ENCODE measurements around the gene MYOZ1. TPM values are rescaled to one million over a fixed set of nuclear protein-coding genes. Genes with fewer than 3 reads are reported as not detected.
"Not testable (repeated sequence)": the region's sequence is repeated elsewhere in the genome, so short reads cannot be mapped to it uniquely, and the experiment has no call there.

The MYOZ1 gene
- total RNA-seq, 1 experiment from 2014 or later, result not detected

DNA sequence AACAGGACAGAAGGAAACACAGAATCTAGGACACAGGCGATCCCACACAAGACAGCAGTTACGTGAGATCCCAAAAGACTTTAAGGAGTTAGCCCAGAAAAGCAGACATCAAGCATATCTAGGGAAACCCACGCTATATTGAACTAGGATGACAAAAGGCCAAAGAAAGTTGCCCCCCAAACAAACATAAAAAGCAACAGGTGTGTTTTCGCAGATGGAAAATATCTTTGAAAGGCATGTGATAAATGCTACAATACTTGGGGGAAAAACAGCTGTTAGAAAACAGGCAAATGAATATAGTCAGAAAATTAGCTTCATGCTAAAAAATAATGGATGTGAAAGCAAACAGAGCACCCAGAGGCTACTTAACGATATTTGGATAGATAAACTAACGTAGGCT, 49.5 kb upstream of the MYOZ1 start:
- H3K36me3 ChIP-seq (ENCODE audit: control insufficient read depth in 1 of 2, insufficient read depth in 2 of 2, low read length in 2 of 2); H3K4me3 ChIP-seq (replicated peaks in 1 of 2; ENCODE audit: low read depth in 1 of 2, low read length in 2 of 2); H3K79me2 ChIP-seq (ENCODE audit: insufficient read depth, low read length); H4K20me1 ChIP-seq (ENCODE audit: insufficient read depth); H3K27me3 ChIP-seq (ENCODE audit: insufficient read depth, low read length); H3K9me2 ChIP-seq (ENCODE audit: insufficient read depth); CTCF ChIA-PET; ATAC-seq; H2AFZ ChIP-seq (ENCODE audit: low read depth, low read length, poor library complexity, severe bottlenecking); RAD21 ChIA-PET (ENCODE audit: low non-redundant PET in 1 of 2, low total read pairs in 2 of 2, uncharacterized antibody in 2 of 2, unreplicated experiment in 2 of 2); H3K27ac ChIP-seq (ENCODE audit: low read depth, low read length); BruUV-seq (replicated peaks); H3K4me1 ChIP-seq (ENCODE audit: control insufficient read depth in 1 of 2, insufficient read depth in 2 of 2, low read length in 2 of 2); H3K4me2 ChIP-seq (ENCODE audit: low read length); POLR2A ChIA-PET; H3K9ac ChIP-seq (ENCODE audit: low read length); H3K9me3 ChIP-seq (ENCODE audit: control insufficient read depth in 1 of 2, insufficient read depth in 1 of 2, low read depth in 1 of 2, low read length in 2 of 2); DNase-seq (ENCODE audit: low read depth, low spot score); intact Hi-C loops (cut with micrococcal nuclease): not testable (repeated sequence)

DNA sequence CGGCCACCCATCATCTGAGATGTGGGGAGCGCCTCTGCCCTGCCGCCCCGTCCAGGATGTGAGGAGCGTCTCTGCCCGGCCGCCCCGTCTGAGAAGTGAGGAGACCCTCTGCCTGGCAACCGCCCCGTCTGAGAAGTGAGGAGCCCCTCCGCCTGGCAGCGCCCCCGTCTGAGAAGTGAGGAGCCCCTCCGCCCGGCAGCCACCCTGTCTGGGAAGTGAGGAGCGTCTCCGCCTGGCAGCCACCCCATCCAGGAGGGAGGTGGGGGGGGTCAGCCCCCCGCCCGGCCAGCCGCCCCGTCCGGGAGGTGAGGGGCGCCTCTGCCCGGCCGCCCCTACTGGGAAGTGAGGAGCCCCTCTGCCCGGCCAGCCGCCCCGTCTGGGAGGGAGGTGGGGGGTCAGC, 48.3 kb upstream of the MYOZ1 start:
- CTCF ChIA-PET; POLR2A ChIA-PET; BruUV-seq (replicated peaks); H2AFZ ChIP-seq (ENCODE audit: low read depth, low read length, poor library complexity, severe bottlenecking); intact Hi-C loops (cut with micrococcal nuclease); H3K36me3 ChIP-seq (ENCODE audit: control insufficient read depth in 1 of 2, insufficient read depth in 2 of 2, low read length in 2 of 2); H3K9me2 ChIP-seq (ENCODE audit: insufficient read depth); H3K4me3 ChIP-seq (replicated peaks in 1 of 2; ENCODE audit: low read depth in 1 of 2, low read length in 2 of 2); ATAC-seq; H3K27me3 ChIP-seq (ENCODE audit: insufficient read depth, low read length); RAD21 ChIA-PET (ENCODE audit: low non-redundant PET in 1 of 2, low total read pairs in 2 of 2, uncharacterized antibody in 2 of 2, unreplicated experiment in 2 of 2); H3K27ac ChIP-seq (ENCODE audit: low read depth, low read length); H3K79me2 ChIP-seq (ENCODE audit: insufficient read depth, low read length); H3K9ac ChIP-seq (ENCODE audit: low read length); H4K20me1 ChIP-seq (ENCODE audit: insufficient read depth); H3K4me1 ChIP-seq (ENCODE audit: control insufficient read depth in 1 of 2, insufficient read depth in 2 of 2, low read length in 2 of 2); DNase-seq (ENCODE audit: low read depth, low spot score); H3K9me3 ChIP-seq (ENCODE audit: control insufficient read depth in 1 of 2, insufficient read depth in 1 of 2, low read depth in 1 of 2, low read length in 2 of 2); H3K4me2 ChIP-seq (ENCODE audit: low read length): not testable (repeated sequence)

DNA sequence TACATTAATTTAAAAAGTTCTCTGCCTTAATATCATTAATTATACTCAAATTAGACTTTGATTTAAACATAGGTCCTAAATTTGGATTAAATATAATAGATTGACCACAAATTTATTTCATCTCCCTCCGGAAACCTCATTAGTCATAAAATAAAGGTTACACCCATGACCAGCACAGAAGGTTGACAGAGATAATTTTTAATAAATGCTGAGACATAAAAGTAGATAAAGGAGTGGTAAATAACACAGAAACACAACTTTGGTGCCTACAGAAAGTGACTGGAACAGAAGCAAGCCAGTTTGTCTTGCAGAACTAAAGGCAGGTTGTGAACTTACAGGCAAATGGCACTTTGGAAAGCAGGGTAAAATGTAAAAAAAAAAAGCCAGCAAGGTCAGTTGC, 46.4 kb upstream of the MYOZ1 start:
- H3K4me2 ChIP-seq (ENCODE audit: low read length); H3K27me3 ChIP-seq (ENCODE audit: insufficient read depth, low read length); RAD21 ChIA-PET (ENCODE audit: low non-redundant PET in 1 of 2, low total read pairs in 2 of 2, uncharacterized antibody in 2 of 2, unreplicated experiment in 2 of 2); H3K9me3 ChIP-seq (ENCODE audit: control insufficient read depth in 1 of 2, insufficient read depth in 1 of 2, low read depth in 1 of 2, low read length in 2 of 2); CTCF ChIA-PET; H3K4me3 ChIP-seq (replicated peaks in 1 of 2; ENCODE audit: low read depth in 1 of 2, low read length in 2 of 2); BruUV-seq (replicated peaks); H3K36me3 ChIP-seq (ENCODE audit: control insufficient read depth in 1 of 2, insufficient read depth in 2 of 2, low read length in 2 of 2); intact Hi-C loops (cut with micrococcal nuclease); H3K9ac ChIP-seq (ENCODE audit: low read length); POLR2A ChIA-PET; H4K20me1 ChIP-seq (ENCODE audit: insufficient read depth); H3K4me1 ChIP-seq (ENCODE audit: control insufficient read depth in 1 of 2, insufficient read depth in 2 of 2, low read length in 2 of 2); H3K79me2 ChIP-seq (ENCODE audit: insufficient read depth, low read length); ATAC-seq; H3K9me2 ChIP-seq (ENCODE audit: insufficient read depth); H2AFZ ChIP-seq (ENCODE audit: low read depth, low read length, poor library complexity, severe bottlenecking); H3K27ac ChIP-seq (ENCODE audit: low read depth, low read length); DNase-seq (ENCODE audit: low read depth, low spot score): not testable (repeated sequence)

DNA sequence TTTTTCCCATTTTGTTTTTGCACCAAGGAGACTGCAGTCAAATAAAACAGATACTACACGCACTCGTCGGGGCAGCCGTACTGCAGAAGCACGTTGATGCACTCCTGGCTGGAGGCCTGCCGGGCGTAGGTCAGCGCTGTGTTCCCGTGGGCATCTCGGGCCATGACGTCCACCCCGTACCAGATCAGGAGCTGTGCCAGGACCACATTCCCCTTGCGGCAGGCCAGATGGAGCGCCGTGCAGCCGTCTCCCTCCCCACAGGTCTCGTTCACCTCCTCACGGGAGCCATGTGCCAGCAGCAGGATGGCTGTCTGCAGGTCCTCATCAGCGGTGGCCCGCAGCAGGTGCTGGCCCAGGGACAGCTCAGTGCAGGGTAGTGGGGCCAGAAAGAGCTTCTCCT, 33.3 kb upstream of the MYOZ1 start:
- H3K36me3 ChIP-seq (ENCODE audit: control insufficient read depth in 1 of 2, insufficient read depth in 2 of 2, low read length in 2 of 2); H4K20me1 ChIP-seq (ENCODE audit: insufficient read depth); H3K9me3 ChIP-seq (ENCODE audit: control insufficient read depth in 1 of 2, insufficient read depth in 1 of 2, low read depth in 1 of 2, low read length in 2 of 2); H3K9ac ChIP-seq (ENCODE audit: low read length); H3K4me3 ChIP-seq (replicated peaks in 1 of 2; ENCODE audit: low read depth in 1 of 2, low read length in 2 of 2); BruUV-seq (replicated peaks); H3K9me2 ChIP-seq (ENCODE audit: insufficient read depth); H3K4me2 ChIP-seq (ENCODE audit: low read length); CTCF ChIA-PET; POLR2A ChIA-PET; H3K27ac ChIP-seq (ENCODE audit: low read depth, low read length); ATAC-seq; H3K79me2 ChIP-seq (ENCODE audit: insufficient read depth, low read length); H2AFZ ChIP-seq (ENCODE audit: low read depth, low read length, poor library complexity, severe bottlenecking); RAD21 ChIA-PET (ENCODE audit: low non-redundant PET in 1 of 2, low total read pairs in 2 of 2, uncharacterized antibody in 2 of 2, unreplicated experiment in 2 of 2); H3K4me1 ChIP-seq (ENCODE audit: control insufficient read depth in 1 of 2, insufficient read depth in 2 of 2, low read length in 2 of 2); intact Hi-C loops (cut with micrococcal nuclease); DNase-seq (ENCODE audit: low read depth, low spot score); H3K27me3 ChIP-seq (ENCODE audit: insufficient read depth, low read length): not testable (repeated sequence)

DNA sequence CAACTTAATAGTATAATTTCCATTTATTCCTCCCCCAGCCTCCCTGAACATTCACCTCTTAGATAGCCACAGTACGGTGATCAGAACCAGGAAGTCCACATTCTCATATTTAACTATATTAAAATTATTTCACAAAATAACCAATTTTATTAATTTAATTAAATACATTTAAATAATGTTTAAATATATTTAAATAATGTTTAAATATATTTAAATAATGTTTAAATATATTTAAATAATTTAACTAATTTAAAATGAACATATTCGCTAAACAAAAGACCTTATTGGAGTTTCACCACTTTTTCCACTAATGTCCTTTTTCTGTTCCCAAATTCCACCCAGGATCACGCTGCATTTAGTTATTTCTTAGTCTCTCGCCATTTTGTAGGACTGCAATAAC, 27.1 kb upstream of the MYOZ1 start:
- ATAC-seq; CTCF ChIA-PET; POLR2A ChIA-PET; H3K79me2 ChIP-seq (ENCODE audit: insufficient read depth, low read length); DNase-seq (ENCODE audit: low read depth, low spot score); H3K27ac ChIP-seq (ENCODE audit: low read depth, low read length); H3K27me3 ChIP-seq (ENCODE audit: insufficient read depth, low read length); H3K4me2 ChIP-seq (ENCODE audit: low read length); RAD21 ChIA-PET (ENCODE audit: low non-redundant PET in 1 of 2, low total read pairs in 2 of 2, uncharacterized antibody in 2 of 2, unreplicated experiment in 2 of 2); H3K9me2 ChIP-seq (ENCODE audit: insufficient read depth); H3K36me3 ChIP-seq (ENCODE audit: control insufficient read depth in 1 of 2, insufficient read depth in 2 of 2, low read length in 2 of 2); H3K4me3 ChIP-seq (replicated peaks in 1 of 2; ENCODE audit: low read depth in 1 of 2, low read length in 2 of 2); H3K9ac ChIP-seq (ENCODE audit: low read length); intact Hi-C loops (cut with micrococcal nuclease); H4K20me1 ChIP-seq (ENCODE audit: insufficient read depth); H2AFZ ChIP-seq (ENCODE audit: low read depth, low read length, poor library complexity, severe bottlenecking); H3K9me3 ChIP-seq (ENCODE audit: control insufficient read depth in 1 of 2, insufficient read depth in 1 of 2, low read depth in 1 of 2, low read length in 2 of 2); BruUV-seq (replicated peaks): not testable (repeated sequence)
- peaks cover 2 to 11% of the 10 kb centered on the region in 2 experiments; a peak in 1 of 4 replicates for H3K4me1 ChIP-seq (ENCODE audit: control insufficient read depth in 1 of 2, insufficient read depth in 2 of 2, low read length in 2 of 2)
